Stimulated activated CD4-positive, alpha-beta T cell treated with anti-CD3 and anti-CD28 coated beads, Interleukin-4, amount 100 ng/mL, for 1 hour (primary cell): ENCODE measurements around the gene CDCA7.
"Not testable (repeated sequence)": the region's sequence is repeated elsewhere in the genome, so short reads cannot be mapped to it uniquely, and the experiment has no call there.

Experiments used
- DNase-seq: peaks from one replicate; pipeline ENCODE4 v3.0.0-alpha.2; 2020

CDCA7 gene

GRCh38 chr2:173354582-173355131 lies at the start of gene CDCA7:
TSS of gene CDCA7 (plus strand) at chr2:173354872. CDS start at chr2:173354964, 92 bp downstream.
- peak; percentile 58 for DNase-seq

DNA sequence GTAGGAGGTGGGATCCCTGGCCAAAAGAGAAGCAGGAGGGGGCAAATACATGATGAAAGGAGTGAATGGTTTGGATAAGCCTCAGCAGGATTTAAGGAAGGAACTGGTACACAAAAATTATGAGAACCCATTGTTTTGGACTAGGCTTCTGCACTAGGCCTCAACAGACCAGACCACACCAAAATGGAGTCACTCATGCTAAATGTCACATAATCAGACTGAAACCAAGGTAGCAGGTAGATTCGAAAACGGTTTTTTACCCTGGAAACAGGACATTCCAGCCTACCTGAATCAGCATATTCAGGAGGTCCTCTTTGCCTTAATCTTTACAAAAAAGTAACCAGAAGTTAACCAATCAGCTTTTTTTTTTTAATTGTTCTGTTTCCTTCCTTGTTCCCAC lies 49.4 kb upstream of the CDCA7 start:
- DNase-seq, result no peak

DNA sequence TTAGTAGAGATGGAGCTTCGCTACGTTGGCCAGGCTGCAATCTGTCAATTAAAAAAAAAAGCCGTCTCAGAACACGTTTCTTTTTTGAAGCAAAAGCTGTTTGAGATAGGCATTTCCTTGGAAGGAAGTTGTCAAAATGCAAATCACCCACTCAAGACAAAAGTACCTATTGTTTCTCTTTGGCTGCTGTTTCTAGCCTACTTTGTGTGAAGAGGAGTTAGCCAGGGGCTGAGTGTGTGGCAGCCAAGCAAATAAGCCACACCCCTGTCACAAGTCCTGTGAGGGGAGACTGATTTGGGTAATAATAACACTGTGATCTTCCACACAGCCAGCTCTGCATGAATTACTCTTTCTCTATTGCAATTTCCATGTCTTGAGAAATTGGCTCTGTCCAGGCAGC lies 47.4 kb upstream of the CDCA7 start:
- DNase-seq, result no peak

GRCh38 chr2:173309370-173309769 lies 45.3 kb upstream of the CDCA7 start:
- not testable (repeated sequence) for DNase-seq

GRCh38 chr2:173311844-173312606 lies 42.6 kb upstream of the CDCA7 start:
- DNase-seq, result no peak

DNA sequence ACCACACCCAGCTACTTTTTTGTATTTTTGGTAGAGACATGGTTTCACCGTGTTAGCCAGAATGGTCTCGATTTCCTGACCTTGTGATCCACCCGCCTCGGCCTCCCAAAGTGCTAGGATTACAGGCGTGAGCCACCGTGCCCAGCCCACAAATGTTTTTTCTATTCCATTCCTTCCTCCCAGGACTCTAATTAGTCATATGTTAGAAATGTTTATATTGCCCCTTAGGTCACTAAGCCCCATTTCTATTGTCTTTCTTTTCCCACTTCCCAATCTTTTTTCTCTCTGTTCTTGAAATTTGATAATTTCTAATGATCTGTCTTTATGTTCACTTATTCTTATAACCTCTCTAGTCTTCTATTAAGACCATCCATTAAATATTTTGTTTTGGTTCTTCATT lies 31.3 kb upstream of the CDCA7 start:
- DNase-seq, result no peak

GRCh38 chr2:173326806-173327205 lies 27.9 kb upstream of the CDCA7 start:
- DNase-seq, result no peak

DNA sequence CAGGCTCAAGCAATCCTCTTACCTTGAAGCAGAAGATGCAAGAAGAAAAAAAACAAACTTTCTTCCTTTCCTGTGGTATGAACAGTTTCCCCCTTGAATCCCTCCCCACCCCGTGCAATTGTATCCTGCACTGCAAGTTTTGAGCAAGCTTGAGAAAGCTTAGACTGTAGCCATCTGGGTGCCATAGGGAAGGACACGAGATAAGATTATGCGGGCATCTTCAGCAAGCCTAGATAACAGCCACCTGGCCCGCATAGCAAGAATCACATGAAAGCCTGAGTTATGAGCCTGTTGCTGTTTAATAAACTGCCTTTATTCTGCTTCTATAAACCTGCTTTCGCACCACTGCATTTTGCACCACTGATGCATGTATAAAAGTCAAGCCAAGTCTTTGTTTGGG lies 27.3 kb upstream of the CDCA7 start:
- no peak for DNase-seq

GRCh38 chr2:173333003-173333402 lies 21.7 kb upstream of the CDCA7 start:
- not testable (repeated sequence) for DNase-seq

GRCh38 chr2:173339807-173340206 lies 14.9 kb upstream of the CDCA7 start:
- no peak for DNase-seq

DNA sequence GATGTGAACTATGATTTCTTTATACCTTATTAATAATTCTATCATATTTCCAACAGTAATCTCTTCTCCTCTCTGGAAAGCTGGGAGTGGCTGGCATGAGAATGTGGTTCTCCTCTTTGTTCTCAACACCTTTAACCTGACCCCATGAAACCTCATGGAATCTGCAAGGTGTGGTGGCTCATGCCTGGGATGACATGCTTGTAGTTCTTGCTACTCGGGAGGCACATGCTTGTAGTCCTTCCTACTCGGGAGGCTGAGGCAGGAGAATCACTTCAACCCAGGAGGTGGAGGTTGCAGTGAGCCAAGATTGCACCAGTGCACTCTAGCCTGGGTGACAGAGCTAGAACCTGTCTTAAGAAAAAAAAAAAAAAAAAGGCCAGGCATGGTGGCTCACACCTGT lies 10.8 kb upstream of the CDCA7 start:
- no peak for DNase-seq

DNA sequence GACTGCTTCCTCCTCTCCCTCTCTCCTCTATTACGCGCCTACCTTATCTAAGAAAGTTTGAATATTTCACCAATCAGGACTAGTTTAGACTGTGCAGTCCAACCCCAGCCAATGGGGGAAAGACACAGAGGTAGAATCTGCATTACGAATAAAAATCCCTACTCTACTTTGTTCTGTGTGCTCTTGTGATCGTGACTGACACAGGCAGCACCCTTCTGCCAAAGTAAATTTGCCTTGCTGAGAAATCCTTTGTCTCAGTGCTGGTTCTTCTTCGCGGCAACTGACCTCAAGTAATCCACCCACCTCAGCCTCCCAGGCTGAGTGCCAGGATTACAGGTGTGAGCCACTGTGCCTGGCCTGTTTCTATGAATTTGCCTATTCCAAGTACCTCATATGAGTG lies 8.6 kb upstream of the CDCA7 start:
- DNase-seq, result no peak

DNA sequence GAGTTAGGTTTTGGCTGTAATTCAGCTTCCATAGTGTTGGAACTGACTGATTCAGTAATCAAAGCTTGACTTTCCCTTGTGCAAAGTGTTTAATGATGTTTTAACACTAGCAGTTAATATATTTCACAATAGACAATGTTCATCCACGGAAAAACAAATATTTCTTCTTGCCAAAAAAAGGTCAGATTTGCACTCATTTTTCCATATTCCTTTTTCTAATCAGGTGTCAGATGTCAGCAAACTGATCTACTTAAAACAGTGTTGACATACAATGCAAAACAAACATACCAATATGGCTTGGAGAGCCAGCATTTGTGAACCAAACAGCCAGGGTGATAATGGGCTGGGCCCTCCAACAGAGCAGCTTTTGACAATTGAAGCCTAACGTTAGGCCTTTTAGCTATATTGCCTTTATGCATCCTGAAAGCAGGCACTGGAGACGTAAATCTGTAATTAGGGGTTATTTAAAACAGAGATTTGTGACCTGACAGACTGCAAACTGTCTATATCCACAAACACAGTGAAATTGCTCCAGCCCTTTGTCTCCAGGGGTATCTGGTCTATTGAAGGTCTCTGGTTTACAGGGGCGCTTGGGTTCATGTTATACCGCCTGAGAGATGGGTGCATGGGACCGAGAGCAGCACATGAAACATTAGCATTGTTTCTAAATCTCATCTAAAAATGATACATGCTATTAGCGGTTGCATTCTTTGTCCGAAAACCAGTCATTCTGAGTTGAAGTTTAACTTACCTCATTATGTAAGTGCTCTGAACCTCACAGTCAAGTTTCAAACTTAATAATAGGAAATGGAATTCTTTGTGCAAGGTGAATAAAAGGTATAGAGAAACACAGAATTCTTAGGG lies 7.1 kb upstream of the CDCA7 start:
- no peak for DNase-seq

GRCh38 chr2:173349287-173349686 lies 5.4 kb upstream of the CDCA7 start:
- DNase-seq, result no peak

DNA sequence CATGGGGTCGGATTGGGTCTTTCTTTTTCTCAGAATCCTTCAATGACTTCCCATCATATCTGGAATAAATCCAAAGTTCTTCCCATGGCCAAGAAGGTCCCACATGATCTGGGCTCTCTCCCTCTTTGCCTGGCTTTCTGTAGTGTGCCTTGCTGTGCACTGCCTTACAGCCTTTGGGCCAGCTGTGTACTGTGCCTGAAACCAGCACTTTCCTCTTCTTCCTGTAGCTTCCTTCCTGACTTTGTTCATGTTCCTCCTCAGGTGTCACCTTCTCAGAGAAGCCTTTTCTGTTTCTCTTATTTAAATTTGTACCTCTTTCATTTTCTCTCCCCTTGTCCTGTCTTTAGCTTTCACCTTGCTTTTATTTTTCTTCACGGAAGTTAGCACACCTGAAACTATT lies 4.3 kb upstream of the CDCA7 start:
- DNase-seq, result no peak

- no peak for DNase-seq
These were observed 2.8 kb upstream of the CDCA7 start for GRCh38 chr2:173351879-173352278.

DNA sequence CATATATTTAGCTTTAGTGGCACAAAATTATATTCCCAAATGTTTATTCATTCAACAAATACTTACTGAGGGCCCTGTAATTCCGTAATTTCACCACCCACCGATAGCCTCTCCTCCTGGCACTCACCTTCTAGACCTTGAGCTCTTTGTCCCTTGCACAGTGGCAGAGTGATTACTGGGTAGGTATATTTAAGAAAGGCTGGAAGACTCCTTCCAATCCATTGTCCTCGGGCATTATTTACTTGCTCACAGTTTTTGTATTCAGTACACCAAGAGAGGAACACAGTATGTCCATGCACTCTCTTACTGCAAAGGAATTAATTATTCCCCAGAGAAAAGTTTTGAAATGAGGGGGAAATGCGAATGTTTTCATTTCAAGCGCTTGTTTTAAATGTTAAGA lies 1.1 kb upstream of the CDCA7 start:
- DNase-seq, result no peak

DNA sequence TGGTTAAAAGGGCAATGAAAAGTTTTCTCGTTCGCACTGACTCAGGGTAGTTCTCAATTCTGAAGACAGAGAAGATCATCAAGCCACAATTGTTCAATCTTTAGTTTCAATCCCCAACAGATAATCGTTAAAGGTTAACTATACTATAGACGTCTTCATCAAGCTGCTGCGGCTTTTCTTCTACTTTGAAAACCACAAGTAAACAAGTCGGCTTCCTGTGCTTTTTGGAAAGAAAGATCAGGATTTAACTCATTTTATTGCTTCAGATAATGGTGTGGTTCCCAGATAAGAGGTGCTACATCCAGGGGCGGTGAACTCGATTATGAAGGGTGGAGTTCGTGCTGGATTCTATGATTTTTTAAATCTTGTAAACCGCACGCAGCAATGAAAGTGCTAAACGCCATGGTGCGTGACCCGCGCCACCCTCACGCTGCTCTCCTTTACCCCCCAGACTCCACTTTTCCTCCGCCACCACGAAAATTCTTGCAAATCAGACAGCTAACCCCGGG lies 545 bp upstream of the CDCA7 start:
- DNase-seq, result no peak

DNA sequence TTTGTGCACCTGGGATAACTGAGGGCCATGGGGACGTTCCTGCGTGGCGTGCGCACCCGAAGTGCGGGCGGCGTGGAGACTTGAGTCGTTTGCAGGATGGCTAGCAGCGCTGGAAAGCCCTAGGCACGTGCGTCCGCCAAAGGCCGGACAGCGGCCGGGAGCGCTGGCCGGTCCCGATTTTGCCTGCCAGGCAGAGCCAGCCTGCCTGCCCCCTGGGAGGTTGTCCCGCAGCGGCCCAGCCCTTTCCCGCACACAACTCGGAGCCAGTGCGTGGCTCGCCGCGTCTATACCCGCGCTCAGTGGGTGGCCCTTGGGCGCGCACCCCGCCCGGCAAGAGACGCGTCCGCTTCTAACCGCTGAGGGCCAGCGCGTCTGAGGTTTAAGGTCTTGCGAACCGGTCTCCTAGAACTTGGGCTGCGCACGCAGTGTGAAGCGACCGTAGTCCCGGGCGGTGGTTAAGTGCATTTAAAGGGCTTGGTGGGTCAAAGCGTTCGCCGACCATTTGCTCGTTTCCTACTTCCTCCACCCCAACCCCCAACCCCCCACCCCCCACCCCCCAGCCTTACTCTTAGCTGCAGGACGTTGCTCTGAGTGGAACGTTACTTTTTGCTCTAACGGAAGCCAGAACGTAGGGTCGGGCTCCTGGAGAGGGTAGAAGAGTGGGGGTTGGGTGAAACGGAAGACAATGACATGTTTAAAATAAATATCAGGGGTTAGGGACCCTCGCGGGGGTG lies 627 bp downstream of the CDCA7 start:
- peak; percentile 21 for DNase-seq

DNA sequence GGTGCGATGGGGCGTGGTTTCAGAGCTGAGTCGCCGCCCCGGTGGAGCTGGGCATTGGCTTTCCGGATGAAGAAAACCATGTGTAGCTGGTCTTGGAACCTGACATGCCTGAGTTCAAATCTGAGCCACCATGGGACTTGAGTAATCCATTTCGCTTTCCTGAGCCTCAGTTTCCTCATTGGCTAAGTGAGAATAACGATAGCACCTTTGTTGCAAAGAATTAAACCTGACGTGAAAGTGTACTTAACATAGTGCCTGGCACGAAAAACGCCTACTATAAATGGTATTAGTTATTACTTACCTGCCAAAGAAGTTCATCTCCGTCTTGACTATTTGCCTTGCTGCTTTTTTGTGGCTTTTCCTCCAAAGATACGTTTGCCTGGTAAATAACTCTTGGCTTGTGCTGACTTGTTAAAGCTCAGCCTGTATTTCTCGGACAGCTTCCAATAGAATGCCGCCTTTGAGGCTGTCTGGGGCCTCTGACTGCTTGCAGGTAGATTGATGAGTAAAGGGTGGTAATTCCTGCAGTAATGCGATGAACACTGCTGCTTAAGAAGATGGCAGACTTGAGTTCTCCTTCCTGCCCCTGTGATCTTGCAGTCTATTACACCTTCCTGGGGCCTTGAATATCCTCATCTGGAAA lies 1.3 kb downstream of the CDCA7 start:
- no peak for DNase-seq

DNA sequence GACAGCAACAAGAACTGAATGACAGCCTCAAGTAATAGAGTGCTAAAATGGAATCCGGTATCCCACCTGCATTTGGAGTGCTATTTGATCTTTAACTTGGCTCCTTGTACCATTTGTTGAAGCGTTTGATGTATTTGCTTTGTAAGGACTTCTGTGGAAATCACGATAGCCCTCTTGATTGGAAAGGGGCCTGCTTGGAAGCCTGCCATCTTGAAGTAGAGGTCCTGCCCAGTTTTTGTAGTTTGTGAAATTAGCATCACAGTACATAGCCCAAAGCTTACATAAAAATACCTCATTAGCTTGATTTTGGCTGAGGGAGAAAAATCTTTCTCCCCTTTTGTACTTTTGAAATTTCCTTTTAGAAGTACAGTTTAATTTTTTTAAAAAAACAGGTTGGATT lies 2.7 kb downstream of the CDCA7 start:
- DNase-seq, result no peak

- DNase-seq, result no peak
These were observed 3.9 kb downstream of the CDCA7 start for GRCh38 chr2:173358616-173359015.

GRCh38 chr2:173359231-173359630 lies 4.6 kb downstream of the CDCA7 start:
- no peak for DNase-seq
